Measurements from ENCODE around the gene OPTN. TPM values are rescaled to one million over a fixed set of nuclear protein-coding genes. Genes with fewer than 3 reads are reported as not detected.

Gene OPTN
- total RNA-seq, 1 donor from 2014 or later = 126 TPM

DNA sequence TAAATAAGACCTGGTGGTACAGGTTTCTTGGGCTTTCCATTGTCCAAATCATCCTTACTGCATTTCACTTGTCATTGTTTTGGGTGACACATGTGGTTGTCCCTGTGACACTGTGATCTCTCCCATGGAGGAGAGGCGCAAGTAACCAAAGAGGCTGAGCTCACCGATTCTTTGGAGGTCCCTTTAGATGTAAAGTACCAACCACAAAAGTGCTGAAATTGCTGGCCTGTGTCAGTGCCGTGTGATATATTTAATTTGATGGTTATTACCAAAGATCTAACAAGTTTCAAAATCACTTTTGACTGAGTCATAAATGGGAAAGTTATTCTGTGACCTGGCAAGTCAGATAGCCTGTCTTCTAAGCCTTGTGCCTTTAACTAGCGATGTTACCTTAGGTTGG, 80.8 kb downstream of the OPTN start:
- no peak for DNase-seq (ENCODE audit: extremely low read depth, low read depth, low spot score)

GRCh38 chr10:13182424-13182823, 82.5 kb downstream of the OPTN start:
- DNase-seq (ENCODE audit: extremely low read depth, low read depth, low spot score) = no peak

DNA sequence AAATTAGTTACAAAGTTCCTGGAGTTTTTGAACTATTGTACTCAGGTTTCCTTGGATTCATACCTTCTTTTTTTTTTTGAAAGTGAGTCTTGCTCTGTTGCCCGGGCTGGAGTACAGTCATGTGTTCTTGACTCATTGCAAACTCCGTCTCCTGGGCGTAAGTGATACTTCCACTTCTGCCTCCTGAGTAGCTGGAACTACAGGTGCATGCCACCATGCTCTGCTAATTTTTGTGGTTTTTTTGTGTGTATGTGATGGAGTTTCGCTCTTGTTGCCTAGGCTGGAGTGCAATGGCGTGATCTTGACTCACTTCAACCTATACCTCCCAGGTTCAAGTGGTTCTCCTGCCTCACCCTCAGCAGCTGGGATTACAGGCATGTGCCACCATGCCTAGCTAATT, 83.7 kb downstream of the OPTN start:
- DNase-seq (ENCODE audit: extremely low read depth, low read depth, low spot score) = no peak

DNA sequence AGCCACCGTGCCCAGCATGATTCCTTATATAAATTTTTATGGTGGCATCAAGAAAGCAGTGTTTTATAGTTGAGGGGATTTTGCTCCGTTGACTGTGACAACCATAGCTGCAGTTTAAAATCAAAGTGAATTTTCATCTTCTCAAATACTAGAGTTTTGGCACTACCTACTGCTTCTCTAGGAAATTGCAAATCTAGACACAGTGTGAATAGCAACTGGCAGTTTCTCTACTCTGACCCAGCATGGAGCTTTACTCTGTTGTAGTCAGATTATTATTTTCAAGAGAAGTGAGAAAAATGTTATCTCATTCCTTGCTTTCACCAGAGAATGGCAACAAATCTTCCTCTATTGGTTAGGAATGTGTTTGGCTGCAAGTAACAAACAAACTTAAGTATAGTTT, 84.3 kb downstream of the OPTN start:
- no peak for DNase-seq (ENCODE audit: extremely low read depth, low read depth, low spot score)

DNA sequence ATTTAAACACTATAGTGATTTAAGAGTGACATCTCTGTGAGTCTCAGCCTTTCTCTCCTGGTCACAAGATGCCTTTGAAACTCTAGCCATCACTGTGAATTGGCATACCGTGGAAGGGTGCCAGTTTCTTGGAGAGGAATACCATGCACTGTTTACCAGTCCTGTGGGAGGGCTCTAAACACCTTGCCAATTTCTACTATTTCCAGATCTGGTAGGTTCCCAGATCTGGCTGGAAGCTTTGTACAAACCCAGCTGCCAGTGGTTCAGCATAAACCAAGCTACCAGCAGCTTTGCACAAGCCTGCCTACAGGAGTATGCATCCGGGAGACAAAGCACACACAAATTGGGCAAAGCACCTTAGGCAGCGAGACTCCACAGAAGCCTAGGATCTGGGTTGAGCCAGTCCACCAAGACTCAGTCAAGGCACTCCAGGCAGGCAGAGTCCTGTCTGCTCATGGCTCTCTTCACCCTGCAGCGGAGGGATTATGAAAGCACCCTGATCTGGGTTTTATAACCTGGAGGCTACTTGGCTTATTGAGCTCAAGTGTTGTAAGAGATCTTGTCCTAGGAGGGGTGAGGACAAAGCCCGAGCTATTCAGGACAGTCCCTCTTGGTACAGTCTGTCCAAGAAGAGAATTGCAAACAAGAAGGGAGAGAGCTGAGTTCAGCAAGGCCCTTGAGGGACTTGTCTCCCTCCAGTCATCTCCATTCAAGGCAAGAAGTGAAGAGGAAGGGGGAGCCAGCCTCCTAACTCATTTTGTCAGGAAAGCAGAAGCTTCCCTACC, 85.0 kb downstream of the OPTN start:
- no peak for DNase-seq (ENCODE audit: extremely low read depth, low read depth, low spot score)

DNA sequence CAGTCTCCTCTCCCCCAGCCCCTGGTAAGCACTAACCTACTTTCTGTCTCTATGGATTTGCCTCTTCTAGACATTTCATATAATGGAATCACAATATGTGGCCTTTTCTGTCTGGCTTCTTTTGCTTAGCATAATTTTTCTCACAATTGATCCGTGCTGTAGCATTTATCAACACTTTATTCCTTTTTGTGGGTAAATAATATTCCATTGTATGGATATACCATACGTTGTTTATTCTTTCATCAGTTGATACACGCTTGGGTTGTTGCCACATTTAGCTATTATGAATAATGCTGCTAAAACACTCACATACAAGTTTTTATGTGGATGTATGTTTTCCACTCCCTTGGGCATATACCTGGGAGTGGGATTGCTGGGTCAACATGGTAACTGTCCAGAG, 87.2 kb downstream of the OPTN start:
- DNase-seq (ENCODE audit: extremely low read depth, low read depth, low spot score) = no peak

Other genes with a start within 250 kb of the OPTN start
- 1.2 and 1.8 TPM in 2 replicates for gene CCDC3, start 98.5 kb upstream of the OPTN start, total RNA-seq
- gene MCM10, start 61.4 kb downstream of the OPTN start, total RNA-seq = 2.9 and 13.2 TPM in 2 replicates
- not detected in 2 replicates for gene UCMA, start 134.2 kb downstream of the OPTN start, total RNA-seq
- 17.1 and 17.2 TPM in 2 replicates for gene PHYH, start 199.9 kb downstream of the OPTN start, total RNA-seq
- gene SEPHS1, start 248.1 kb downstream of the OPTN start, total RNA-seq = 43.7 and 45.8 TPM in 2 replicates

Data from glomerular endothelial cell (primary cell).